H9 (cell line): ENCODE measurements around the gene N4BP2L1. TPM values are rescaled to one million over a fixed set of nuclear protein-coding genes. Genes with fewer than 3 reads are reported as not detected.

Experiments used
- DNase-seq: peaks from one replicate; pipeline ENCODE4 v3.0.0-alpha.2; 2017
- H2AFZ ChIP-seq: one replicate; pipeline ENCODE4 v1.6.1; 2013; ENCODE audit warnings: mild to moderate bottlenecking, low read length, control low read depth, moderate library complexity
- H2AK5ac ChIP-seq: 2 replicates; pipeline ENCODE4 v1.6.1; 2013; ENCODE audit warnings: low read length, control low read depth, mixed read lengths; ENCODE audit not compliant: insufficient read length
- H2BK120ac ChIP-seq: one replicate; pipeline ENCODE4 v1.6.1; 2013; ENCODE audit warnings: low read depth, mild to moderate bottlenecking, low read length, control low read depth, inconsistent platforms; ENCODE audit not compliant: poor library complexity, severe bottlenecking
- H2BK12ac ChIP-seq: 2 replicates; pipeline ENCODE4 v1.6.1; 2013; ENCODE audit warnings: low read length, control low read depth, mixed read lengths, low read depth; ENCODE audit not compliant: insufficient read length
- H2BK15ac ChIP-seq: 2 replicates; pipeline ENCODE4 v1.6.1; 2013; ENCODE audit warnings: low read depth, low read length, control low read depth
- H2BK20ac ChIP-seq: one replicate; pipeline ENCODE4 v1.6.1; 2013; ENCODE audit warnings: low read depth, mild to moderate bottlenecking, low read length, control low read depth, inconsistent platforms; ENCODE audit not compliant: poor library complexity, severe bottlenecking
- H2BK5ac ChIP-seq: 2 replicates; pipeline ENCODE4 v1.6.1; 2013; ENCODE audit warnings: low read length, control low read depth, mixed read lengths; ENCODE audit not compliant: insufficient read length
- H3K14ac ChIP-seq: 2 replicates; pipeline ENCODE4 v1.6.1; 2013; ENCODE audit warnings: low read length, control low read depth; ENCODE audit not compliant: insufficient read depth
- H3K18ac ChIP-seq: 2 replicates; pipeline ENCODE4 v1.6.1; 2013; ENCODE audit warnings: low read depth, mild to moderate bottlenecking, mixed read lengths, low read length, control low read depth; ENCODE audit not compliant: insufficient read length
- H3K23ac ChIP-seq: 2 replicates; pipeline ENCODE4 v1.6.1; 2013; ENCODE audit warnings: low read length, control low read depth, mixed read lengths, low read depth; ENCODE audit not compliant: insufficient read length
- H3K23me2 ChIP-seq: 2 replicates; pipeline ENCODE4 v1.6.1; 2013; ENCODE audit warnings: low read depth, mild to moderate bottlenecking, mixed read lengths, low read length, control low read depth; ENCODE audit not compliant: insufficient read length, poor library complexity, severe bottlenecking
- H3K27ac ChIP-seq: 2 replicates; pipeline ENCODE4 v1.5.1; 2013; ENCODE audit warnings: low read length, control low read depth, mixed read lengths, low read depth; ENCODE audit not compliant: insufficient read length
- H3K27me3 ChIP-seq: 2 replicates; pipeline ENCODE4 v1.6.1; 2013; ENCODE audit warnings: low read length, control low read depth, inconsistent platforms; ENCODE audit not compliant: insufficient read depth
- H3K4ac ChIP-seq: 2 replicates; pipeline ENCODE4 v1.6.1; 2013; ENCODE audit warnings: low read depth, mild to moderate bottlenecking, control low read depth, inconsistent platforms, low read length, moderate library complexity
- H3K4me1 ChIP-seq: 2 replicates; pipeline ENCODE4 v1.6.1; 2013; ENCODE audit warnings: low read length, control low read depth, inconsistent platforms; ENCODE audit not compliant: insufficient read depth
- H3K4me2 ChIP-seq: 2 replicates; pipeline ENCODE4 v1.6.1; 2013; ENCODE audit warnings: low read length, control low read depth, mixed read lengths; ENCODE audit not compliant: insufficient read length, insufficient read depth
- H3K56ac ChIP-seq: 2 replicates; pipeline ENCODE4 v1.6.1; 2013; ENCODE audit warnings: low read depth, mild to moderate bottlenecking, mixed read lengths, low read length, control low read depth; ENCODE audit not compliant: insufficient read length
- H3K79me1 ChIP-seq: 2 replicates; pipeline ENCODE4 v1.6.1; 2013; ENCODE audit warnings: low read depth, mild to moderate bottlenecking, moderate library complexity, low read length, control low read depth, inconsistent platforms; ENCODE audit not compliant: insufficient read depth, poor library complexity, severe bottlenecking
- H3K79me2 ChIP-seq: 2 replicates; pipeline ENCODE4 v1.6.1; 2013; ENCODE audit warnings: low read length, control low read depth, inconsistent platforms; ENCODE audit not compliant: insufficient read depth
- H3K9ac ChIP-seq: 2 replicates; pipeline ENCODE4 v1.6.1; 2013; ENCODE audit warnings: low read length, control low read depth, mixed read lengths; ENCODE audit not compliant: insufficient read length; ENCODE audit errors: extremely low read depth
- H3K9me3 ChIP-seq: one replicate; pipeline ENCODE4 v1.6.1; 2013; ENCODE audit warnings: low read depth, low read length, inconsistent platforms; ENCODE audit not compliant: control insufficient read depth
- H3T11ph ChIP-seq: one replicate; pipeline ENCODE4 v1.6.1; 2013; ENCODE audit warnings: mild to moderate bottlenecking, low read length, control low read depth, inconsistent platforms
- H4K20me1 ChIP-seq: one replicate; pipeline ENCODE4 v1.6.1; 2013; ENCODE audit not compliant: control insufficient read depth, insufficient read length, insufficient read depth
- H4K5ac ChIP-seq: 2 replicates; pipeline ENCODE4 v1.6.1; 2013; ENCODE audit warnings: low read depth, mild to moderate bottlenecking, mixed read lengths, low read length, control low read depth; ENCODE audit not compliant: insufficient read length
- H4K8ac ChIP-seq: replicated peaks from 2 replicates; pipeline ENCODE4 v1.6.1; 2013; ENCODE audit warnings: low read length, control low read depth, mixed read lengths, low read depth; ENCODE audit not compliant: insufficient read length
- H4K91ac ChIP-seq: 2 replicates; pipeline ENCODE4 v1.6.1; 2013; ENCODE audit warnings: low read depth, mild to moderate bottlenecking, moderate library complexity, mixed read lengths, low read length, control low read depth; ENCODE audit not compliant: insufficient read length
- H3K27ac Mint-ChIP-seq, 3 experiments: 2 replicates in 2 of 3; 3 replicates in 1 of 3; pipeline ENCODE4 v1.8.0; 2020 to 2021; ENCODE audit warnings: mixed read lengths in 3 of 3, mild to moderate bottlenecking in 1 of 3, moderate library complexity in 1 of 3
- H3K27me3 Mint-ChIP-seq: 2 replicates; pipeline ENCODE4 v1.8.0; 2021; ENCODE audit warnings: low read depth, mild to moderate bottlenecking, moderate library complexity, mixed read lengths
- H3K36me3 Mint-ChIP-seq, 3 experiments: 2 replicates in 2 of 3; 3 replicates in 1 of 3; pipeline ENCODE4 v1.8.0; 2020 to 2021; ENCODE audit warnings: low read depth in 3 of 3, mixed read lengths in 3 of 3; ENCODE audit not compliant: insufficient read depth in 1 of 3
- H3K4me1 Mint-ChIP-seq, 2 experiments: 2 replicates each; pipeline ENCODE4 v1.8.0; 2020; ENCODE audit warnings: mixed read lengths in 2 of 2
- H3K4me3 Mint-ChIP-seq, 2 experiments: 2 replicates in 1 of 2; 3 replicates in 1 of 2; pipeline ENCODE4 v1.8.0; 2020 to 2021; ENCODE audit warnings: mild to moderate bottlenecking in 2 of 2, mixed read lengths in 2 of 2, moderate library complexity in 1 of 2
- H3K9me3 Mint-ChIP-seq, 2 experiments: 2 replicates in 1 of 2; 3 replicates in 1 of 2; pipeline ENCODE4 v1.8.0; 2020; ENCODE audit warnings: mild to moderate bottlenecking in 2 of 2, mixed read lengths in 2 of 2, moderate library complexity in 1 of 2
- WGBS: extraction: QIAGEN DNeasy Blood & Tissue Kit; methylation state at CpG from one replicate; pipeline ENCODE4 v1.1.7; 2013; ENCODE audit warnings: missing lambda C conversion rate, low lambda C conversion rate, mixed read lengths; ENCODE audit not compliant: insufficient read length; ENCODE audit errors: extremely low coverage; 5-methylcytosine and 5-hydroxymethylcytosine counted together
- total RNA-seq: library from RNA; stranded (reverse); gene quantifications from 2 replicates; pipeline ENCODE4 v1.2.1, GENCODE V29; 2021
- TF ChIP-seq, protein P1 (sequence below): fragments of 200-600 bp; sonication (generic); conservative IDR thresholded peaks from 3 replicates; pipeline ENCODE4 v1.8.0; 2021; ENCODE audit warnings: antibody characterized with exemption, mild to moderate bottlenecking

N4BP2L1 gene
- total RNA-seq, 1 experiment from 2014 or later: 1.5 TPM

DNA sequence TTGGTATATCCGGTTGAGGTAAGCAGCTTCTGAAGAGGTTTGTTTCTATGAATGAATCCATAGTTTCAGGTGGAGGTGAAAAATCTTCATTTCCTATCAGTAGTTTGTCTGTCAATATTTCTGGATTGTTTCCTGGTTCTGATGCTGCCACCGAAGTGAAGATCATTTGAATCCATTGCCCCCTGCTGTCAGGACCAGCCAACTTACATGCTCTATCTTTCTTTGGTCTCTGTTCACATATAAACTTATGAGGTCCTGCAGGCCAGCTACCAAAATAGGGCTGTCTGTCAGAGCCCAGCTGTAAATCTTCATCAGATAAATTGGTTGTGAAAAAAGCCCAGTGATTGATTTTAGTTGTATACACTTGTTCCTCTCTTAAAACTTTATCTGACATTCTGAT, 15.2 kb upstream of the N4BP2L1 start:
- TF ChIP-seq, protein P1, sequence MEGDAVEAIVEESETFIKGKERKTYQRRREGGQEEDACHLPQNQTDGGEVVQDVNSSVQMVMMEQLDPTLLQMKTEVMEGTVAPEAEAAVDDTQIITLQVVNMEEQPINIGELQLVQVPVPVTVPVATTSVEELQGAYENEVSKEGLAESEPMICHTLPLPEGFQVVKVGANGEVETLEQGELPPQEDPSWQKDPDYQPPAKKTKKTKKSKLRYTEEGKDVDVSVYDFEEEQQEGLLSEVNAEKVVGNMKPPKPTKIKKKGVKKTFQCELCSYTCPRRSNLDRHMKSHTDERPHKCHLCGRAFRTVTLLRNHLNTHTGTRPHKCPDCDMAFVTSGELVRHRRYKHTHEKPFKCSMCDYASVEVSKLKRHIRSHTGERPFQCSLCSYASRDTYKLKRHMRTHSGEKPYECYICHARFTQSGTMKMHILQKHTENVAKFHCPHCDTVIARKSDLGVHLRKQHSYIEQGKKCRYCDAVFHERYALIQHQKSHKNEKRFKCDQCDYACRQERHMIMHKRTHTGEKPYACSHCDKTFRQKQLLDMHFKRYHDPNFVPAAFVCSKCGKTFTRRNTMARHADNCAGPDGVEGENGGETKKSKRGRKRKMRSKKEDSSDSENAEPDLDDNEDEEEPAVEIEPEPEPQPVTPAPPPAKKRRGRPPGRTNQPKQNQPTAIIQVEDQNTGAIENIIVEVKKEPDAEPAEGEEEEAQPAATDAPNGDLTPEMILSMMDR: no peak
- H3K9me3 Mint-ChIP-seq: no peaks in the 10 kb centered on the region

More for the DNA sequence above, 15.2 kb upstream of the N4BP2L1 start:
- Histone ChIP-seq H2AFZ (no peak overlapping the region), H3K18ac (no peak overlapping the region), H2BK5ac (no peak overlapping the region), H3K23ac (no peak overlapping the region), H3K79me2 (no peaks in the 10 kb centered on the region), H4K91ac (no peak overlapping the region), H3K4me2 (no peak overlapping the region), H2BK120ac (no peak overlapping the region), H4K20me1 (no peaks in the 10 kb centered on the region), H3K4me1 (no peaks in the 10 kb centered on the region), H2BK12ac (no peak overlapping the region), H2BK20ac (no peak overlapping the region), H4K8ac (no peak overlapping the region), H2BK15ac (no peak overlapping the region), H2AK5ac (no peak overlapping the region), H4K5ac (no peak overlapping the region), H3K27ac (no peak overlapping the region), H3K27me3 (no peaks in the 10 kb centered on the region), H3K9ac (no peak overlapping the region), H3K23me2 (no peaks in the 10 kb centered on the region), H3K9me3 (no peaks in the 10 kb centered on the region), H3K79me1 (no peaks in the 10 kb centered on the region), H3T11ph (no peak overlapping the region), H3K56ac (no peak overlapping the region), H3K14ac (no peak overlapping the region), H3K4ac (no peak overlapping the region)
- Mint-ChIP-seq H3K27ac (no peak overlapping the region), H3K36me3 (no peaks in the 10 kb centered on the region), H3K27me3 (no peaks in the 10 kb centered on the region), H3K4me3 (no peak overlapping the region), H3K4me1 (no peaks in the 10 kb centered on the region)
- no CpG with 5 or more reads among the region's 2 CpGs for WGBS
- DNase-seq: no peak
